ENCODE results near the gene USH2A.

The USH2A gene

GRCh38 chr1:216314379-216315095 is 108.7 kb downstream of the USH2A start:
- CTCF ChIA-PET = no interaction called here
- H3K27ac ChIP-seq = no peak overlapping the region
- TF ChIP-seq, protein P1, sequence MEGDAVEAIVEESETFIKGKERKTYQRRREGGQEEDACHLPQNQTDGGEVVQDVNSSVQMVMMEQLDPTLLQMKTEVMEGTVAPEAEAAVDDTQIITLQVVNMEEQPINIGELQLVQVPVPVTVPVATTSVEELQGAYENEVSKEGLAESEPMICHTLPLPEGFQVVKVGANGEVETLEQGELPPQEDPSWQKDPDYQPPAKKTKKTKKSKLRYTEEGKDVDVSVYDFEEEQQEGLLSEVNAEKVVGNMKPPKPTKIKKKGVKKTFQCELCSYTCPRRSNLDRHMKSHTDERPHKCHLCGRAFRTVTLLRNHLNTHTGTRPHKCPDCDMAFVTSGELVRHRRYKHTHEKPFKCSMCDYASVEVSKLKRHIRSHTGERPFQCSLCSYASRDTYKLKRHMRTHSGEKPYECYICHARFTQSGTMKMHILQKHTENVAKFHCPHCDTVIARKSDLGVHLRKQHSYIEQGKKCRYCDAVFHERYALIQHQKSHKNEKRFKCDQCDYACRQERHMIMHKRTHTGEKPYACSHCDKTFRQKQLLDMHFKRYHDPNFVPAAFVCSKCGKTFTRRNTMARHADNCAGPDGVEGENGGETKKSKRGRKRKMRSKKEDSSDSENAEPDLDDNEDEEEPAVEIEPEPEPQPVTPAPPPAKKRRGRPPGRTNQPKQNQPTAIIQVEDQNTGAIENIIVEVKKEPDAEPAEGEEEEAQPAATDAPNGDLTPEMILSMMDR (conservative IDR thresholded peaks at IDR 0.05; ENCODE audit: low read depth) = no peak
- peak; percentile 36 for DNase-seq (ENCODE audit: low spot score)
- POLR2A ChIA-PET (ENCODE audit: low non-redundant PET) = no interaction called here

GRCh38 chr1:216310776-216311175 is 112.5 kb downstream of the USH2A start:
- ChIA-PET CTCF (interaction anchor here (0.6 to 1.1 kb wide), 3 partner anchors 97 to 1063 kb away, joined by 3 to 5 read pairs (median 3); no protein-coding TSS in a partner anchor), POLR2A (ENCODE audit: low non-redundant PET) (no interaction called here)
- peak; percentile 10 for DNase-seq (ENCODE audit: low spot score)
- no peak overlapping the region for H3K27ac ChIP-seq
- TF ChIP-seq, protein P1 (conservative IDR thresholded peaks at IDR 0.05; ENCODE audit: low read depth) = no peak

DNA sequence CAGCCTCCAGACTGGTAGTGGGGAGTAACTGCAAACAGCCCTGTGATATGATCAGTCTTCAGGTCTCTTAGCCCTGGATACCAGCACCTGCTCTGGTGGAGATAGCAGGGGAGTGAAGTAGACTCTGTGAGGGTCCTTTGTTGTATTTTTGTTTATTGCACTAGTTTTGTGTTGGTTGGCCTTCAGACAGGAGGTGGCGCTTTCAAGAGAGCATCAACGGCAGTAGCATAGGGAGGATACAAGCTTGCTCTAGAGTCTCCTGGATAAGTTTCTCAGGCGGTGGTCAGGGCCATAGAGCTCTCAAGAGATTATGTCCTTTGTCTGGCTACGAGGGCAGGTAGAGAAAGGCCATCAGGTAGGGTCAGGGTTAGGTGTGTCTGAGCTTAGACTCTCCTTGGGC is 116.4 kb downstream of the USH2A start:
- no peak for DNase-seq (ENCODE audit: low spot score)
- CTCF ChIA-PET = no interaction called here
- no peak overlapping the region for H3K27ac ChIP-seq
- POLR2A ChIA-PET (ENCODE audit: low non-redundant PET) = no interaction called here
- TF ChIP-seq, protein P1 (conservative IDR thresholded peaks at IDR 0.05; ENCODE audit: low read depth) = no peak

- POLR2A ChIA-PET (ENCODE audit: low non-redundant PET) = no interaction called here
- DNase-seq (ENCODE audit: low spot score) = no peak
- TF ChIP-seq, protein P1 (conservative IDR thresholded peaks at IDR 0.05; ENCODE audit: low read depth) = no peak
- CTCF ChIA-PET = no interaction called here
- H3K27ac ChIP-seq = no peak overlapping the region
Measured at GRCh38 chr1:216303690-216304089, 119.6 kb downstream of the USH2A start.

DNA sequence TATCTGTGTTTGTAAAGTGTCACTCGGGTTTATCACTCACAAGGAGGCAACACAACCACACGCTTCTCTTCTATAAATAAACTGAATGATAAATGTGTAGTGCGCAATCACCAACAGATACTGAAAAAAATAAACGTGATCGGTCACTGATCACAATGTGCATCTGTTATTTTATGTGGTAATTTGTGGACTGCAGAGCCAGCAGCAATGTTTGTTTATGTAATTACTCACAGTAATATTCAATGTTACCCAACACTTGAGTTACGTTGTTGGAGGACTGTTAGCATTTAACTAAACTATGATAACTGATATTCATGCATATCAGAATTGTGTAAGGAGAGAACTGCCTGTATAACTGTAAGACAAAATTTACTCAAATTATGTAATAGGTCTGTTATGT is 129.6 kb downstream of the USH2A start:
- no peak overlapping the region for H3K27ac ChIP-seq
- ChIA-PET POLR2A (ENCODE audit: low non-redundant PET) (no interaction called here), CTCF (no interaction called here)
- no peak for DNase-seq (ENCODE audit: low spot score)
- TF ChIP-seq, protein P1 (conservative IDR thresholded peaks at IDR 0.05; ENCODE audit: low read depth) = no peak

DNA sequence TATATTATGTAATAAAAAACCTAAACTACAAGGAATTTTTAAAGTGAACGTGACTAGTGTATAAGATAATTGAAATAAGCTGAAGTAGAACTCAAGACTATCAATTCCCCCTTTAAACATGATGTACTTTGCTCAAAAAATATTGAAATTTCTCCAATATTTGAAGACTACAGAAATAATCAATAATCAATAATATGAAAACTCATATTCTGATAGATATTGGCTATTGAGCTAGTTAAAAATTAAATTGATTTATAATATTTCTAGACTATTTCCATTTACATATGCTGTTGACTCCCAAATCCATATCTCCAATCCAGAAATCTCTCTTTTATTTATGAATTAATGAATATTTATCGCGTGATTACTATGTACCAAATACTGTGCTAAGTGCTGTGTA is 133.2 kb downstream of the USH2A start:
- DNase-seq (ENCODE audit: low spot score) = no peak
- TF ChIP-seq, protein P1 (conservative IDR thresholded peaks at IDR 0.05; ENCODE audit: low read depth) = no peak
- ChIA-PET CTCF (no interaction called here), POLR2A (ENCODE audit: low non-redundant PET) (no interaction called here)
- no peak overlapping the region for H3K27ac ChIP-seq

Measured in RWPE1 (cell line).